MM.1S (cell line): ENCODE results near the gene LIPT1.
A peak's percentile ranks its signal among the peaks of the same experiment; 100 is the strongest.

Source experiments
- CTCF ChIP-seq: fragments of 300-600 bp; sonication (generic); IDR thresholded peaks from 2 replicates; pipeline ENCODE4 v1.5.1; 2016; ENCODE audit warnings: antibody characterized with exemption, low read length, mixed read lengths
- EZH2 ChIP-seq: fragments of 300-600 bp; sonication (generic); optimal IDR thresholded peaks from 2 replicates; pipeline ENCODE3; 2017; ENCODE audit warnings: low read depth, mild to moderate bottlenecking, antibody characterized with exemption, low read length, mixed read lengths
- EZH2phosphoT487 ChIP-seq: fragments of 300-600 bp; sonication (generic); IDR thresholded peaks from 2 replicates; pipeline ENCODE4 v1.6.1; 2018; ENCODE audit warnings: antibody characterized with exemption, low read length

- TF ChIP-seq CTCF (peak; percentile 29), EZH2 (no peak), EZH2phosphoT487 (no peak)
These were observed at the start of gene LIPT1, which contains the start of gene TSGA10 for GRCh38 chr2:99154643-99155536.
